ENCODE data around the gene STX5. TPM values are rescaled to one million over a fixed set of nuclear protein-coding genes. Genes with fewer than 3 reads are reported as not detected.
"Not testable (repeated sequence)": the region's sequence is repeated elsewhere in the genome, so short reads cannot be mapped to it uniquely, and the experiment has no call there.

Gene STX5
- total RNA-seq, 1 donor from 2014 or later, result 25.1 TPM

GRCh38 chr11:62778441-62778840 lies 53.4 kb downstream of the STX5 start:
- ATAC-seq, result no peak

DNA sequence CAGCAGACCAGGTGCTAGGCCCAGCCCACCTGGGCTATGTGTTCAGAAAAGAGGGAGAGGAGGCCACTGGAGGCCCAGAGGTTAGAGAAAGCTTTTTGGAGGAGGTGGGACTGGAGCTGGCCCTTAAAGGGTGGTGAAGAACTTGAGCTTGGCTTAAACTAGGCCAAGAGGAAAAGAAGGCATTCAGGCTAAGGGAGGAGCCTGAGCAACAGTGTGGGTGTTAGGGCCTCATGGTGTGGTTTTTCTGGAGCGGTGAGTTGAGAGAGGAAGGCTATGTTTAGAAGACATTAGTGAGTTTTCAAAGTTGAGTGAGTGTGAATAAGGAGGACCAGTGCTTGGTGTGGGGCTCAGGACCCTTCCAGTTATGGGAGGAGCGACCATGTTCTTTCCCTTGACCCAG lies 54.5 kb downstream of the STX5 start:
- peak; percentile 12 for ATAC-seq

GRCh38 chr11:62775646-62776045 lies 56.2 kb downstream of the STX5 start:
- ATAC-seq, result no peak

DNA sequence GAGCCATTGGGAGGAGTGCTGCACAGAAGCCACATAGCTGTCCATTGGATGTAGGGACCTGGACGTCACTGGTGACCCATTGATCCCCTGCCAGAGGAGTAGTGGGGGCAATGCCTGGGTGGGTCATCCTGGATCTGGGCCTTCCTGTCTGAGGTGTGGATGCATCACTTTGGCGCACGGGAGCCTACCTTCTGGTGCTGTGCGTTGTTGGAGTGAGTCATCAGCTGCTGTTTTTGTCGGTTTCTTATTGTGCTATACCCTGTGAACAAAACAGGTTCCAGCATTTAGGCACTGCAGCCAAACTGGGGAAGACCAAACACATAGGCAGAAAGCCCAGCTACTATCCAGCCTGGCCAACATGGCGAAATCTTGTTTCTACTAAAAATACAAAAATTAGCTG lies 57.4 kb downstream of the STX5 start:
- peak; percentile 55 for ATAC-seq

GRCh38 chr11:62771144-62772021 lies 60.5 kb downstream of the STX5 start, which contains the start of gene TAF6L:
Gene TAF6L (plus strand): TSS chr11:62771396. CDS start chr11:62775784, 4,388 bp downstream.
- peak; percentile 96 for ATAC-seq

DNA sequence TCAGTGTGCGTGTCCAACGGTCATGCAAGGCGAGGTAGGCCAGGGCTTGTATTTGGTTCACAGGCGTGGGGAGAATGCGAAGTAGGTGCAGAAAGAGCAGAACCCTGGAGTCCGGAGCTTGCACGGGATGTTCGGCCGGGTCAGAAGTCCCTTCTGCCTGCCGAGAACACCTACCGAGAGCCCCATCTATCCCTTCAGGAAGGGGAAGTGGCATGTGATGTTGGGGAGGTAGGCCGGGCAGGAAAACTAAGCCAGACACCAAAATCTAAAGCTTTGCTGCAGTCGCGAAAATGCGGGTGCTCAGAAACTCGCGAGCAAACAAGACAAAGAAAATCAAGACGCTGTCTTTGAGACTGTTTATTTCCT lies 61.1 kb downstream of the STX5 start:
- ATAC-seq, result peak; percentile 5

- ATAC-seq, result not testable (repeated sequence)
These were observed 71.0 kb downstream of the STX5 start for GRCh38 chr11:62760867-62761227.

DNA sequence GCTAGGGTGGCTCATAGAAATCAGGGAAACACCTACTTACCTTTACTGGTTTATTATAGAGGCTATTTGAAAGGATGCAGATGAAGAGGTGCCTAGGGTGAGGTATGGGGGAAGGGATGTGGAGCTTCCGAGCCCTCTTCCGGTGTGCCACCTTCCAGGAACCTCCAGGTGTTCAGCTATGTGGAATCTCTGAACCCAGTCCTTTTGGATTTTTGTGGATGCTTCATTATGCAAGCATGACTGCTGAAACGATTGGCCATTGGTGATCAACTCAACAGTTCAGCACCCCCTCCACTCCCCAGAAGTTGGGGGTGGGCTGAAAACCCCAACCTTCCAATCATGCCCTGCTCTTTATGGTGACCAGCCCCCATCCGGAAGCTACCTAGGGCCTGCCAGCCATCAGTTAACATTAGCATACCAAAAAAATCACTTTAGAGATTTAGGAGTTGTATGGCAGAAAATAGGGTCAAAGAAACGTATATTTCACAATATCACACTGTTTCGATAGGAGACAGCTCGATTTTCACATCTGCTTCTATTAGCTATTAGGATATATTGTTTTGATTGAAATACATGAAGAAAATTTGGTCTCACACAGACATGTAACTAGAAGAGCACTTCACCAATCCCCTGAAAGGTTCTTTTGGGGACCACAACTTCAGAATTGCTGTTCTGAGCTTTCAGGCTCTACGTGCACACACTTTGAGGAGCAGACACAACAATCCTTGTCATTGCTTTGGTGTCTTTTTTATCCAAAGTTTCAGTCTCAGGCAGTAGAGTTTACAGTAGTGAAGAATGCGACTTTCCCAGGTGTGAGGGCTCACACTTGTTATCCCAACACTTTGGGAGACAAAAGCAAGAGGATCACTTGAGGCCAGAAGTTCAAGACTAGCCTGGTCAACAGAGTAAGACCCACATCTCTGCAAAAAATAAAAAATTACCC lies 73.7 kb downstream of the STX5 start:
- no peak for ATAC-seq

Other genes starting within 250 kb of the STX5 start
- gene TUT1, start 240.5 kb downstream of the STX5 start, total RNA-seq, result 9.3 TPM
- 88.4 TPM for gene MTA2, start 230.2 kb downstream of the STX5 start, total RNA-seq
- 64.9 TPM for gene EML3, start 219.3 kb downstream of the STX5 start, total RNA-seq
- gene ROM1, start 218.8 kb downstream of the STX5 start, total RNA-seq, result 4.9 TPM
- 11.3 TPM for gene B3GAT3, start 210.1 kb downstream of the STX5 start, total RNA-seq
- 175 TPM for gene GANAB, start 185.4 kb downstream of the STX5 start, total RNA-seq
- gene INTS5, start 178.7 kb downstream of the STX5 start, total RNA-seq, result 14.1 TPM
- 48.7 TPM for gene C11orf98, start 166.8 kb downstream of the STX5 start, total RNA-seq
- 20.2 TPM for gene CSKMT, start 166.7 kb downstream of the STX5 start, total RNA-seq
- 8.8 TPM for gene UQCC3, start 160.4 kb downstream of the STX5 start, total RNA-seq
- 4.7 TPM for gene LBHD1, start 159.8 kb downstream of the STX5 start, total RNA-seq
- gene UBXN1, start 153.0 kb downstream of the STX5 start, total RNA-seq, result 65.6 TPM
- gene LRRN4CL, start 142.5 kb downstream of the STX5 start, total RNA-seq, result 1.1 TPM
- 42.4 TPM for gene BSCL2, start 124.6 kb downstream of the STX5 start, total RNA-seq
- gene GNG3, start 124.4 kb downstream of the STX5 start, total RNA-seq, result not detected
- 29.5 TPM for gene HNRNPUL2, start 104.6 kb downstream of the STX5 start, total RNA-seq
- 13.5 TPM for gene TTC9C, start 103.6 kb downstream of the STX5 start, total RNA-seq
- 8.0 TPM for gene ZBTB3, start 77.9 kb downstream of the STX5 start, total RNA-seq
- gene POLR2G, start 70.5 kb downstream of the STX5 start, total RNA-seq, result 75.5 TPM
- 10.3 TPM for gene TAF6L, start 60.7 kb downstream of the STX5 start, total RNA-seq
- 30.2 TPM for gene TMEM179B, start 44.6 kb downstream of the STX5 start, total RNA-seq
- gene TMEM223, start 40.0 kb downstream of the STX5 start, total RNA-seq, result 10.0 TPM
- gene NXF1, start 26.6 kb downstream of the STX5 start, total RNA-seq, result 39.1 TPM
- not detected for gene TEX54, start 790 bp upstream of the STX5 start, total RNA-seq
- 41.0 TPM for gene WDR74, start 7.5 kb upstream of the STX5 start, total RNA-seq
- 233 TPM for gene SLC3A2, start 48.8 kb upstream of the STX5 start, total RNA-seq
- gene CHRM1, start 89.3 kb upstream of the STX5 start, total RNA-seq, result not detected
- gene SLC22A6, start 152.9 kb upstream of the STX5 start, total RNA-seq, result not detected
- gene SLC22A8, start 183.8 kb upstream of the STX5 start, total RNA-seq, result not detected